ENCODE results near the gene FIBP.

DNA sequence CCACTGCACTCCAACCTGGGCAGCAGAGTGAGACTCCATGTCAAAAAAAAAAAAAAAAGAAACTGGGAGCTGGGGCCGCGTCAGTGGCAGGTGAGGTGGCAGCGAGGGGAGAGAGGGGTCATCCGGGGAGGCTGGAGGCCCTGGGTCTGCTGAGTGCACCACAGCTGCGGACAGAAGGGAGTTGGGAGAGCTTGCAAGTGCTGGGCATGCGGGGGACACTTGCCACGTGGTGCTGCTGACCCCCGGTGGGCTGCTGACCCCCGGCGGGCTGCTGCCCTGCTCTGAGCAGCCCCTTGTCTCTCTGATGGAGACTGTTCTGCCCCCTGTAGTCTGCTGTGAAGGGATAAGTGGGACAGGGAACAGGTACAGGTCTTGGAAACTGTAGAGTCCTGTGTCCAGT is 33.6 kb upstream of the FIBP start:
- TF ChIP-seq SRF (IDR thresholded peaks at IDR 0.05; ENCODE audit: low read depth, low read length) = no peak
- TF ChIP-seq YY1 (IDR thresholded peaks at IDR 0.05; ENCODE audit: low read depth, low read length) = no peak
- TF ChIP-seq CEBPB (IDR thresholded peaks at IDR 0.05; ENCODE audit: low read depth, low read length) = no peak
- TF ChIP-seq NRF1 (IDR thresholded peaks at IDR 0.05; ENCODE audit: low read depth, low read length) = no peak
- TF ChIP-seq, protein P1, sequence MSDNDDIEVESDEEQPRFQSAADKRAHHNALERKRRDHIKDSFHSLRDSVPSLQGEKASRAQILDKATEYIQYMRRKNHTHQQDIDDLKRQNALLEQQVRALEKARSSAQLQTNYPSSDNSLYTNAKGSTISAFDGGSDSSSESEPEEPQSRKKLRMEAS (IDR thresholded peaks at IDR 0.05) = no peak
- TF ChIP-seq, protein P2, sequence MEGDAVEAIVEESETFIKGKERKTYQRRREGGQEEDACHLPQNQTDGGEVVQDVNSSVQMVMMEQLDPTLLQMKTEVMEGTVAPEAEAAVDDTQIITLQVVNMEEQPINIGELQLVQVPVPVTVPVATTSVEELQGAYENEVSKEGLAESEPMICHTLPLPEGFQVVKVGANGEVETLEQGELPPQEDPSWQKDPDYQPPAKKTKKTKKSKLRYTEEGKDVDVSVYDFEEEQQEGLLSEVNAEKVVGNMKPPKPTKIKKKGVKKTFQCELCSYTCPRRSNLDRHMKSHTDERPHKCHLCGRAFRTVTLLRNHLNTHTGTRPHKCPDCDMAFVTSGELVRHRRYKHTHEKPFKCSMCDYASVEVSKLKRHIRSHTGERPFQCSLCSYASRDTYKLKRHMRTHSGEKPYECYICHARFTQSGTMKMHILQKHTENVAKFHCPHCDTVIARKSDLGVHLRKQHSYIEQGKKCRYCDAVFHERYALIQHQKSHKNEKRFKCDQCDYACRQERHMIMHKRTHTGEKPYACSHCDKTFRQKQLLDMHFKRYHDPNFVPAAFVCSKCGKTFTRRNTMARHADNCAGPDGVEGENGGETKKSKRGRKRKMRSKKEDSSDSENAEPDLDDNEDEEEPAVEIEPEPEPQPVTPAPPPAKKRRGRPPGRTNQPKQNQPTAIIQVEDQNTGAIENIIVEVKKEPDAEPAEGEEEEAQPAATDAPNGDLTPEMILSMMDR (IDR thresholded peaks at IDR 0.05; ENCODE audit: control extremely low read depth in 1 of 3, insufficient read depth in 1 of 3, low read depth in 1 of 3, low read length in 3 of 3) = no peak
